Smooth muscle cell of the umbilical artery (primary cell): ENCODE results near the gene SYT15. TPM values are rescaled to one million over a fixed set of nuclear protein-coding genes. Genes with fewer than 3 reads are reported as not detected.

ENCODE experiments used
- total RNA-seq: library from RNA; depleted of rRNA; stranded (reverse); fragments of >200 nt; gene quantifications from 2 replicates; pipeline ENCODE4 v1.2.3, GENCODE V29; 2014

The SYT15 gene
- 0.05 and 0.59 TPM in 2 replicates for total RNA-seq

GRCh38 chr10:46578474-46579178, at the start of gene SYT15:
SYT15 (plus strand) TSS chr10:46579128; CDS start chr10:46579169, 41 bp downstream.

GRCh38 chr10:46556515-46557318, 22.2 kb upstream of the SYT15 start, which contains the start of gene GPRIN2:
GPRIN2 (minus strand) TSS chr10:46556658; CDS start chr10:46550736, 5,922 bp downstream.

Other genes with a start within 250 kb of the SYT15 start
- 2.9 and 4.5 TPM in 2 replicates for gene ANXA8L1, start 203.4 kb upstream of the SYT15 start, total RNA-seq
- gene NPY4R, start 113.2 kb upstream of the SYT15 start, total RNA-seq = 0.14 and 2.1 TPM in 2 replicates
- gene GPRIN2, start 22.5 kb upstream of the SYT15 start, total RNA-seq = not detected in 2 replicates